Tibial artery (tissue), 4 donors: ENCODE data around the gene ATRX.
"Not testable (repeated sequence)": the region's sequence is repeated elsewhere in the genome, so short reads cannot be mapped to it uniquely, and the experiment has no call there.

Experiments
- DNase-seq, 2 donors: peaks; one replicate each; pipeline ENCODE4 v3.0.0-alpha.2; 2019
- H3K27ac ChIP-seq, 2 donors: fragments of 200-600 bp; sonication (generic) in 1 of 2; 1 replicate in 1 of 2; 2 replicates in 1 of 2; pipeline ENCODE4 v1.5.1; 2018 to 2019; ENCODE audit warnings: mild to moderate bottlenecking in 1 of 2
- H3K27me3 ChIP-seq, 2 donors: fragments of 200-600 bp; sonication (generic) in 1 of 2; one replicate each; pipeline versions ENCODE4 v1.5.1 to v1.6.0; 2016 to 2019
- H3K36me3 ChIP-seq, 3 donors: fragments of 200-600 bp; sonication (generic) in 2 of 3; one replicate each; pipeline ENCODE4 v1.5.1; 2016 to 2019; ENCODE audit warnings: mild to moderate bottlenecking in 2 of 3
- H3K4me1 ChIP-seq, 4 donors: fragments of 200-600 bp; sonication (generic) in 2 of 4; 1 replicate in 3 of 4; 2 replicates in 1 of 4; pipeline ENCODE4 v1.5.1; 2016 to 2019
- H3K4me3 ChIP-seq, 2 donors: fragments of 200-600 bp; sonication (generic) in 1 of 2; 1 replicate in 1 of 2; 2 replicates in 1 of 2; pipeline ENCODE4 v1.5.1; 2018 to 2019; ENCODE audit warnings: mild to moderate bottlenecking in 2 of 2
- H3K9me3 ChIP-seq, 3 donors: fragments of 200-600 bp; sonication (generic) in 1 of 3; one replicate each; pipeline ENCODE4 v1.5.1; 2016 to 2019
- CTCF ChIP-seq, 2 experiments: fragments of 200-600 bp in 1 of 2; fragments of 450-650 bp in 1 of 2; IDR thresholded peaks; one replicate each; pipeline ENCODE4 v1.5.1; 2017 to 2019; ENCODE audit warnings: antibody characterized with exemption in 2 of 2, mild to moderate bottlenecking in 1 of 2, moderate library complexity in 1 of 2
- intact Hi-C: fragments of 100-400 bp; cut with DNase I; formaldehyde crosslinking; loops from one replicate; pipeline ENCODE4 v1.15.0; 2023; ENCODE audit warnings: low total_unique reads

ATRX gene

GRCh38 chrX:77561372-77561771 is 224.6 kb downstream of the ATRX start:
- Histone ChIP-seq H3K36me3 (peaks cover 0 to 5% (median 0%) of the 10 kb centered on the region in 3 donors), H3K27ac (no peak overlapping the region), H3K9me3 (peaks cover 0 to 2% (median 0%) of the 10 kb centered on the region in 3 donors), H3K27me3 (no peaks in the 10 kb centered on the region), H3K4me3 (no peak overlapping the region), H3K4me1 (no peaks in the 10 kb centered on the region)
- intact Hi-C loops: no loop called here
- DNase-seq: no peak
- TF ChIP-seq CTCF (IDR thresholded peaks at IDR 0.05): no peak

GRCh38 chrX:77556276-77556675 is 229.7 kb downstream of the ATRX start:
- H3K27me3 ChIP-seq: no peaks in the 10 kb centered on the region
- TF ChIP-seq CTCF (IDR thresholded peaks at IDR 0.05): no peak
- H3K4me1 ChIP-seq: no peaks in the 10 kb centered on the region
- DNase-seq: no peak
- H3K27ac ChIP-seq: no peak overlapping the region
- peaks cover 0 to 2% (median 0%) of the 10 kb centered on the region in 3 donors for H3K9me3 ChIP-seq
- intact Hi-C loops: no loop called here
- no peak overlapping the region for H3K4me3 ChIP-seq
- no peaks in the 10 kb centered on the region for H3K36me3 ChIP-seq

- H3K9me3 ChIP-seq: peaks cover 0 to 4% (median 0%) of the 10 kb centered on the region in 3 donors
- TF ChIP-seq CTCF (IDR thresholded peaks at IDR 0.05): no peak
- intact Hi-C loops: no loop called here
Observed at GRCh38 chrX:77548751-77549150, 237.3 kb downstream of the ATRX start.

GRCh38 chrX:77539778-77540177 is 246.2 kb downstream of the ATRX start:
- H3K27ac ChIP-seq, H3K4me3 ChIP-seq, H3K4me1 ChIP-seq, DNase-seq, H3K36me3 ChIP-seq, H3K27me3 ChIP-seq, intact Hi-C loops: not testable (repeated sequence)
- H3K9me3 ChIP-seq: peaks cover 0 to 23% (median 15%) of the 10 kb centered on the region in 3 donors

More at GRCh38 chrX:77548751-77549150, 237.3 kb downstream of the ATRX start:
- Histone ChIP-seq H3K27me3 (no peaks in the 10 kb centered on the region), H3K36me3 (no peaks in the 10 kb centered on the region), H3K27ac (no peak overlapping the region), H3K4me3 (no peak overlapping the region), H3K4me1 (no peaks in the 10 kb centered on the region)
- no peak for DNase-seq

- H3K36me3 ChIP-seq, H3K27me3 ChIP-seq, H3K27ac ChIP-seq, H3K4me1 ChIP-seq, H3K9me3 ChIP-seq, intact Hi-C loops, DNase-seq, H3K4me3 ChIP-seq: not testable (repeated sequence)
Observed at GRCh38 chrX:77531261-77531660, 254.8 kb downstream of the ATRX start.

GRCh38 chrX:77528034-77528433 is 258.0 kb downstream of the ATRX start:
- no peak for TF ChIP-seq CTCF (IDR thresholded peaks at IDR 0.05)
- intact Hi-C loops: no loop called here
- Histone ChIP-seq H3K4me1 (no peaks in the 10 kb centered on the region), H3K4me3 (no peak overlapping the region), H3K27ac (no peak overlapping the region), H3K9me3 (peaks cover 0 to 10% (median 7%) of the 10 kb centered on the region in 3 donors), H3K36me3 (no peaks in the 10 kb centered on the region), H3K27me3 (no peaks in the 10 kb centered on the region)
- DNase-seq: no peak
